Lower leg skin (tissue), 3 donors: ENCODE data around the gene CHST12.

Source experiments
- POLR2A ChIP-seq, 2 donors: fragments of 450-650 bp; IDR thresholded peaks; one replicate each; pipeline ENCODE4 v1.6.1; 2016 to 2017; ENCODE audit warnings: antibody characterized with exemption in 2 of 2, mild to moderate bottlenecking in 1 of 2, moderate library complexity in 1 of 2
- TF ChIP-seq, protein P1 (sequence below), 3 donors: fragments of 450-650 bp; IDR thresholded peaks; one replicate each; pipeline ENCODE4 v1.5.1; 2016; ENCODE audit warnings: antibody characterized with exemption in 3 of 3, mild to moderate bottlenecking in 3 of 3, moderate library complexity in 2 of 3

DNA sequence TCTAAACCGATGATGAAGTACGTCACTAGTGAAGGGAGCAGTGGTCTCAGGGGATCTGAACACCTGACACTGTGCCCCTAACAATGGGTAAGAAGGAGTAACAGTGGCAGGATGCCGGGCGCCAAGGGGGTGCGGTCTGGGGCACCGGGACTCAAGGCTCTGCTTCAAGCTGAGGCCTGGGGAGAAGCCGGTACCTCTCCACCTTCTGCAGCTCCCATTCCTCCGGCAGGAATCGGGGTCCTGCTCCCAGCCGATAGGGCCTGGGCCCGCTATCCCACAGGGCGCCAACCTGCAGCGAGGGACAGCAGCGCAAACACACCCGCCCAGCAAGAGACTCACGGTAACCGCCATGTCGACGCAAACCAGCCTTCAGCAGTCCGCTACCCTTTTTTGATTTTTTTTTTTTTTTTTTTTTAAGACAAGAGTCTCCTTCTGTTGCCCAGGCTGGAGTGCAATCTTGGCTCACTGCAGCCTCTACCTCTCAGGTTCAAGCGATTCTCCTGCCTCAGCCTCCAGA is 8.8 kb upstream of the CHST12 start:
- TF ChIP-seq, protein P1, sequence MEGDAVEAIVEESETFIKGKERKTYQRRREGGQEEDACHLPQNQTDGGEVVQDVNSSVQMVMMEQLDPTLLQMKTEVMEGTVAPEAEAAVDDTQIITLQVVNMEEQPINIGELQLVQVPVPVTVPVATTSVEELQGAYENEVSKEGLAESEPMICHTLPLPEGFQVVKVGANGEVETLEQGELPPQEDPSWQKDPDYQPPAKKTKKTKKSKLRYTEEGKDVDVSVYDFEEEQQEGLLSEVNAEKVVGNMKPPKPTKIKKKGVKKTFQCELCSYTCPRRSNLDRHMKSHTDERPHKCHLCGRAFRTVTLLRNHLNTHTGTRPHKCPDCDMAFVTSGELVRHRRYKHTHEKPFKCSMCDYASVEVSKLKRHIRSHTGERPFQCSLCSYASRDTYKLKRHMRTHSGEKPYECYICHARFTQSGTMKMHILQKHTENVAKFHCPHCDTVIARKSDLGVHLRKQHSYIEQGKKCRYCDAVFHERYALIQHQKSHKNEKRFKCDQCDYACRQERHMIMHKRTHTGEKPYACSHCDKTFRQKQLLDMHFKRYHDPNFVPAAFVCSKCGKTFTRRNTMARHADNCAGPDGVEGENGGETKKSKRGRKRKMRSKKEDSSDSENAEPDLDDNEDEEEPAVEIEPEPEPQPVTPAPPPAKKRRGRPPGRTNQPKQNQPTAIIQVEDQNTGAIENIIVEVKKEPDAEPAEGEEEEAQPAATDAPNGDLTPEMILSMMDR (IDR thresholded peaks at IDR 0.05), result no peak
- no peak for TF ChIP-seq POLR2A (IDR thresholded peaks at IDR 0.05)
